COLO829 (cell line): ENCODE results near the gene GMPR2.
"Not testable (repeated sequence)": the region's sequence is repeated elsewhere in the genome, so short reads cannot be mapped to it uniquely, and the experiment has no call there.

ENCODE experiments used
- DNase-seq: peaks from one replicate; pipeline ENCODE4 v3.0.0; 2012; ENCODE audit warnings: low spot score

The GMPR2 gene

GRCh38 chr14:24202538-24202937, 30.2 kb upstream of the GMPR2 start:
- not testable (repeated sequence) for DNase-seq

- not testable (repeated sequence) for DNase-seq
Observed at GRCh38 chr14:24203249-24203886, 29.4 kb upstream of the GMPR2 start.

GRCh38 chr14:24204163-24205146, 28.3 kb upstream of the GMPR2 start:
- DNase-seq: no peak

GRCh38 chr14:24206260-24207103, 26.2 kb upstream of the GMPR2 start:
- no peak for DNase-seq

- no peak for DNase-seq
Observed at GRCh38 chr14:24207104-24207551, 25.6 kb upstream of the GMPR2 start.

- DNase-seq: no peak
Observed at GRCh38 chr14:24207625-24208024, 25.1 kb upstream of the GMPR2 start.

- DNase-seq: no peak
Observed at GRCh38 chr14:24211311-24211710, 21.4 kb upstream of the GMPR2 start.

- DNase-seq: peak; percentile 98
Observed at GRCh38 chr14:24212924-24213865, 19.5 kb upstream of the GMPR2 start, which contains the start of gene CHMP4A. Gene CHMP4A (minus strand): TSS chr14:24213488. CDS start chr14:24213439, 49 bp downstream.

- no peak for DNase-seq
Observed at GRCh38 chr14:24213866-24214662, 18.7 kb upstream of the GMPR2 start.

GRCh38 chr14:24215495-24216344, 17.0 kb upstream of the GMPR2 start, which contains the start of gene MDP1:
Gene MDP1 (minus strand): TSS chr14:24216066. CDS start chr14:24215955, 111 bp downstream.
- peak; percentile 95 for DNase-seq

GRCh38 chr14:24216345-24216699, 16.4 kb upstream of the GMPR2 start:
- no peak for DNase-seq

GRCh38 chr14:24216876-24217275, 15.9 kb upstream of the GMPR2 start:
- not testable (repeated sequence) for DNase-seq

GRCh38 chr14:24219080-24219479, 13.6 kb upstream of the GMPR2 start:
- DNase-seq: no peak

GRCh38 chr14:24219521-24219920, 13.2 kb upstream of the GMPR2 start:
- DNase-seq: no peak

GRCh38 chr14:24222987-24223386, 9.7 kb upstream of the GMPR2 start:
- not testable (repeated sequence) for DNase-seq

- DNase-seq: no peak
Observed at GRCh38 chr14:24224618-24225071, 8.1 kb upstream of the GMPR2 start.

- no peak for DNase-seq
Observed at GRCh38 chr14:24226473-24226872, 6.3 kb upstream of the GMPR2 start.

GRCh38 chr14:24228902-24229301, 3.8 kb upstream of the GMPR2 start:
- DNase-seq: no peak
